Colonic mucosa (tissue), 4 donors: ENCODE results near the gene ANKRD40CL. TPM values are rescaled to one million over a fixed set of nuclear protein-coding genes. Genes with fewer than 3 reads are reported as not detected.
A peak's percentile ranks its signal among the peaks of the same experiment; 100 is the strongest.

Source experiments
- DNase-seq: peaks from one replicate; pipeline ENCODE4 v3.0.0-alpha.2; 2020
- H3K27ac ChIP-seq: fragments of 200-600 bp; one replicate; pipeline ENCODE4 v1.8.0; 2021
- H3K27me3 ChIP-seq: fragments of 200-600 bp; one replicate; pipeline ENCODE4 v1.8.0; 2021
- H3K36me3 ChIP-seq: fragments of 200-600 bp; one replicate; pipeline ENCODE4 v1.8.0; 2021
- H3K4me1 ChIP-seq: fragments of 200-600 bp; one replicate; pipeline ENCODE4 v1.8.0; 2021; ENCODE audit warnings: mild to moderate bottlenecking
- H3K4me3 ChIP-seq: fragments of 200-600 bp; one replicate; pipeline ENCODE4 v1.8.0; 2021
- H3K9ac ChIP-seq, 2 donors: one replicate each; pipeline ENCODE4 v1.7.0; 2013; ENCODE audit warnings: control low read depth in 2 of 2, low read depth in 2 of 2, low read length in 2 of 2
- H3K9me3 ChIP-seq: fragments of 200-600 bp; one replicate; pipeline ENCODE4 v1.8.0; 2021
- intact Hi-C: fragments of 100-400 bp; cut with DNase I; formaldehyde crosslinking; loops from one replicate; pipeline ENCODE4 v1.14.1; 2022
- total RNA-seq, 2 donors: library from RNA; stranded (reverse); fragmentation: NEBNext Ultra II Directional in 1 of 2; extraction: Animal tissue kit (Norgen Biotek cat#: 25700) in 1 of 2; gene quantifications; one replicate each; pipeline ENCODE4 v1.2.1, GENCODE V29; 2021
- TF ChIP-seq, protein P1 (sequence below): fragments of 200-600 bp; IDR thresholded peaks from one replicate; pipeline ENCODE4 v1.8.0; 2022; ENCODE audit warnings: antibody characterized with exemption, mild to moderate bottlenecking
- donor health status: healthy.
- donor health status: DM: no; HTN: no; CAD: no.
- donor health status: DM: no; HTN: no; CAD: no.

Gene ANKRD40CL
- total RNA-seq, 2 donors from 2014 or later = 44.9 to 54.5 TPM

DNA sequence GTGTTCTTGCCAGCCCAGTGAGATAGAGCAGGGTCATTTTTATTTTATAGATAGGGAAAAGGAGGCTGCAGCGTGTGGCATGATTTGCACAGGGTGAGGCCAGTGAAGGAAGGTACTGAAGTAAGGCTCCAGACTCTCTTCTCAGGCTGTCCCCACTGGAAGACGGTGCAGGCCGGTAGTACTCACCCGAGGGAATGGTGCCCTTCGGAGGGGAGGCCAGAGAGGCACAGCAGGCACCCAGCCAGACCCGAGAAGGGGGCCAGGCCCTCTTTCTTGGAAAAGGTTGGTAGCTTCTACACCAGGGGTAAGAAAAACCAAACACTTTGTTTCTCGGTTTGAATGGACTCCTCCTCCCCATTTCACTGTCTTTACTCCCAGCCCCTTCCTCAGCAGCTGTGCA is 288 bp downstream of the ANKRD40CL start:
- Histone ChIP-seq H3K4me1 (peaks cover 8% of the 10 kb centered on the region), H3K27me3 (no peaks in the 10 kb centered on the region), H3K27ac (peak overlapping the region; percentile 83), H3K9ac (peak overlapping the region; percentile 40 to 93), H3K4me3 (peak overlapping the region; percentile 13), H3K9me3 (no peaks in the 10 kb centered on the region), H3K36me3 (no peaks in the 10 kb centered on the region)
- intact Hi-C loops = loop anchor here (5.0 kb wide), 1 partner anchor 45 kb away; no protein-coding TSS in a partner anchor
- DNase-seq = peak; percentile 44
- TF ChIP-seq, protein P1, sequence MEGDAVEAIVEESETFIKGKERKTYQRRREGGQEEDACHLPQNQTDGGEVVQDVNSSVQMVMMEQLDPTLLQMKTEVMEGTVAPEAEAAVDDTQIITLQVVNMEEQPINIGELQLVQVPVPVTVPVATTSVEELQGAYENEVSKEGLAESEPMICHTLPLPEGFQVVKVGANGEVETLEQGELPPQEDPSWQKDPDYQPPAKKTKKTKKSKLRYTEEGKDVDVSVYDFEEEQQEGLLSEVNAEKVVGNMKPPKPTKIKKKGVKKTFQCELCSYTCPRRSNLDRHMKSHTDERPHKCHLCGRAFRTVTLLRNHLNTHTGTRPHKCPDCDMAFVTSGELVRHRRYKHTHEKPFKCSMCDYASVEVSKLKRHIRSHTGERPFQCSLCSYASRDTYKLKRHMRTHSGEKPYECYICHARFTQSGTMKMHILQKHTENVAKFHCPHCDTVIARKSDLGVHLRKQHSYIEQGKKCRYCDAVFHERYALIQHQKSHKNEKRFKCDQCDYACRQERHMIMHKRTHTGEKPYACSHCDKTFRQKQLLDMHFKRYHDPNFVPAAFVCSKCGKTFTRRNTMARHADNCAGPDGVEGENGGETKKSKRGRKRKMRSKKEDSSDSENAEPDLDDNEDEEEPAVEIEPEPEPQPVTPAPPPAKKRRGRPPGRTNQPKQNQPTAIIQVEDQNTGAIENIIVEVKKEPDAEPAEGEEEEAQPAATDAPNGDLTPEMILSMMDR = no peak

DNA sequence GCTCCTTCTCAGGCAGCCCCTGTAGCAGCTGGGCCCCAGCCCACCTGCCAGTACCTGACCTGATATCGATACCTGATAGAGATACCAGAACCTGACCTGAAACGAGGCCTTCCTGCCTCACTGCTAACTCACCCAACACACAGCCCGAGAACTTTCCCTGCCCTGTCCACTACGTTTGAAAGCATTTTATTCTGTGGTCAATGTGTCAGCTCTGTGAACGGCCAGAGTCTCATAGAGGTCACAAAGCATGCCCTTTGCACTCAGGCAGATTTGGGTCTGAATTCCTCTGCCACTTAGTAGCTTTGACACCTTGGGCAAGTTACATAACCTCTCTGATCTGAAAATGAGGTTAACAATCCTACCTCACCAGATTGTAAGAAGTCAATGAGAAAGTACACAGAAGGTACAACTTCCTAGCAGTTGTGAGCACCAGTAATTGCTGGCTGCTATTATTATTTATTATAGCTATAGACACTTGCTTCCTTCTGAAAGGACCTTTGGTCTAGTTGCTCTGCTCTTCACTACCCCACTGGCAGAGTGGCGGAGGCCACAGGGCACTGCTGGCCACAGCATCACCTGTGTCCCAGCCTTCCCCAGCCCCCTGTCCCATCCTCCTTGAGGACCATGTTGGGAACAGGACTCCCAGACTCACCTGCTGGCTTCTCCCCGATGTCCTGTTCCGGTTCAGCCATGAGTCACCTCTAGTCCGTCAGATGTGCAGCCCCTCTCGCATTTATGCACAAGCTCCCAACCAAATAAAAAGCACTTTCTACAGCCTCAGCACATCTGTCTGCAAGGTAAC is 895 bp downstream of the ANKRD40CL start:
- Histone ChIP-seq H3K27me3 (no peaks in the 10 kb centered on the region), H3K9me3 (no peaks in the 10 kb centered on the region), H3K36me3 (no peaks in the 10 kb centered on the region), H3K27ac (peak overlapping the region; percentile 83), H3K4me1 (peaks cover 8% of the 10 kb centered on the region), H3K4me3 (peak overlapping the region; percentile 13), H3K9ac (peak overlapping the region; percentile 78 to 93)
- DNase-seq = no peak
- intact Hi-C loops = loop anchor here (5.0 kb wide), 1 partner anchor 44 kb away; no protein-coding TSS in a partner anchor
- TF ChIP-seq, protein P1 = no peak

DNA sequence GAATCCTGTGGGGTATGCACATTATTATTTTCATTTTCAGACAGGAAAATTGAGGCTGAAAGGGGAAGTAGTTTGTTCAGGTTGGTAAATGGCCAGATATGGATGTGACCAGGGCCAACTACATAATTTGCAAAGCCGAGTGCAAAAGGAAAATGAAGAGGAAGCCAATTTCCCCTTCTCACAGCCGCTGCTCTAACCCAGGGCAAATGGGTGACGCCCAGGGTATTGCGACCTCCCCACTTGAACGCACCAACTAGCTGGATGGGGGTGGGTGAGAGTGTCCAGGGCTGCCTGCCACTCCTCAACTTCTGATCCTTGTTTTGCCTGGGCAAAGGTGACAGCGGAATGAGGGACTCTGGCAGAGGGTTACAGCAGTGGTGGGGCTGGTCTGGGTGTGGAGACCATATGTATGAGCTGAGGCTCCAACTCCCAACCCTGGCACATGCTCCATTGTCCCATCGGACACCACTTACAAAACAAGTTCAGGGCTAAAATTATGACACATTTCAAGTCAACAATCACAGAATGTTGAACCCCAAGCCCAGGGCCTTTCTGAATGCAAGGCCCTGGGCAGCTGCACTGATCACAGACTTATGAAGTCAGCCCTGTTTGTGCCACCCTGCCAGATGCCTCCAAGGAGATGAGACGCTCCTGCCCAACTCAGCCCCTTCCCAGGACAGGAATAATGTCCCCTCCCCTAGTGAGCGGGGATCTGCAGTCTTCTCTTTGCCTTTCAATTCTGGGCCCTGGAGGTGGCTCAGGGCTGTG is 1.7 kb downstream of the ANKRD40CL start:
- Histone ChIP-seq H3K9me3 (no peaks in the 10 kb centered on the region), H3K4me1 (peaks cover 8% of the 10 kb centered on the region), H3K27me3 (no peaks in the 10 kb centered on the region), H3K9ac (peak overlapping the region; percentile 78 to 93), H3K4me3 (peak overlapping the region; percentile 13), H3K36me3 (no peaks in the 10 kb centered on the region), H3K27ac (peak overlapping the region; percentile 83)
- TF ChIP-seq, protein P1 = no peak
- intact Hi-C loops = loop anchor here (5.0 kb wide), 1 partner anchor 43 kb away; no protein-coding TSS in a partner anchor
- DNase-seq = peak; percentile 80

DNA sequence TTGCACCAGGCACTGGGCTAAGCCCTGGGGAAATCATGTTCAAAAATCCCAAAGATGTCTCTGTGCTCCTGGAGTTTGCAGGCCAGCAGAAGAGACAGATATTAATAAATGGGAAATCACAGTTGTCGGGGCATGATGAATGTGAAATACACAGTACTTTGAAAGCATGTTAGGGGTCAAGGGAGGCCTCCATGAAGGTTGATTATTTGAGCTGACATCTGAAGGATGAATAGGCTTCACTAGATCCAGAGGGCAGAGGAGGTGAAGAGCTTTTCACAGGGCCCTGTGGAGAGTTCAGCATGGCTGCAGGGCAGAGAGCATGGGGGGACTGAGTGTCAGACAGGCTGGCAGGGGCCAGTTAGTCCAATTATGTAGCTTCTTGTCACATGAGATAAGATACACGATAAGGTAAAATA is 2.6 kb downstream of the ANKRD40CL start:
- TF ChIP-seq, protein P1 = no peak
- no peak for DNase-seq
- no peaks in the 10 kb centered on the region for H3K36me3 ChIP-seq
- peaks cover 8% of the 10 kb centered on the region for H3K4me1 ChIP-seq
- peak overlapping the region in 1 of 2 donors; percentile 93 for H3K9ac ChIP-seq
- H3K27me3 ChIP-seq = no peaks in the 10 kb centered on the region
- H3K27ac ChIP-seq = no peak overlapping the region
- peak overlapping the region; percentile 10 for H3K4me3 ChIP-seq
- intact Hi-C loops = loop anchor here (5.0 kb wide), 1 partner anchor 42 kb away; no protein-coding TSS in a partner anchor
- no peaks in the 10 kb centered on the region for H3K9me3 ChIP-seq

DNA sequence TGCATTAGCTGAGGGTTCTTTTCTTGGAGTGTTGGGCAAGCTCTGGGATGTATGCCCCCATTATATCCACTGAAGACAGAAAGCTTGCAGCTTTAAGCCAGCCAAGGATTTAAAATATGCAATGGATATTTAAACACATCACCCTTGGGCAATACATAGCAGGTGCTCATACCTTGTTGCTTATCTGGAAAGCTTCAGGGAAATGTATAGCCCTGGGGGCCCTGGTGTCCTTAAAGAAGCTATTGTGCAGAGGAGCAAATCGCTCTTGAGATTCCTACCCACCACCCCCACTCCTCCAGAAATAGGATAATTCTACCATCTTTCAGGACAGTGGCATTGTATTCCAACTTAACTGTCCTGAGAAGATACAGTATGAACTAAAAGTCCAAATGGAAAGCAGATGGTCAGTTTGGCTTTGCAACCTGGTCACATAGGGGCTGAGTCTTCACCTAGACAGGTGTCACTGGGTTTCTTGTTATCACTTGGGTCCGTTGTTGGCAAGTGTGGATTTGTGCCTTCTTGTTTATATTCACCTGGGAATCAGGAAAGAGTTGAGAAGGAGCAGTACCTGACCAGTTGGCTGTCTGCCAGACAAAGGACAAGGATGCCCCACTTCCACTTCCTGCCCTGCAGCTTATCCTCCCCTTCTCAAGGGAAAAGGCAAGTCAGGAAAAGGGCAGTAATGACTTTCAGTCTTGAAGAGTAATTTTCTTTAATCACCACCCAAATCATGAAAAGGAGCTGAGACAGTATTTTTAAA is 3.4 kb downstream of the ANKRD40CL start:
- intact Hi-C loops = no loop called here
- TF ChIP-seq, protein P1 = no peak
- Histone ChIP-seq H3K27ac (no peak overlapping the region), H3K4me3 (no peak overlapping the region), H3K9me3 (no peaks in the 10 kb centered on the region), H3K9ac (no peak overlapping the region), H3K27me3 (no peaks in the 10 kb centered on the region), H3K4me1 (peaks cover 8% of the 10 kb centered on the region), H3K36me3 (no peaks in the 10 kb centered on the region)
- DNase-seq = peak; percentile 62
